Fibroblast of villous mesenchyme (primary cell): ENCODE results near the gene TMEM51. TPM values are rescaled to one million over a fixed set of nuclear protein-coding genes. Genes with fewer than 3 reads are reported as not detected.
A peak's percentile ranks its signal among the peaks of the same experiment; 100 is the strongest.

Experiments used
- DNase-seq: peaks from one replicate; pipeline ENCODE4 v3.0.0-alpha.2; 2010; ENCODE audit warnings: low read depth
- H3K4me3 ChIP-seq: 2 replicates; pipeline ENCODE4 v1.5.1; 2011; ENCODE audit warnings: low read depth, mild to moderate bottlenecking, low read length
- CTCF ChIP-seq: IDR thresholded peaks from 2 replicates; pipeline ENCODE4 v1.5.1; 2012; ENCODE audit warnings: low read depth, mild to moderate bottlenecking, low read length; ENCODE audit not compliant: insufficient read depth
- total RNA-seq: library from RNA; depleted of rRNA; stranded (reverse); fragments of >200 nt; gene quantifications from 2 replicates; pipeline ENCODE4 v1.2.3, GENCODE V29; 2012

Gene TMEM51
- total RNA-seq, 1 donor, result 18.6 TPM

GRCh38 chr1:15187175-15188129 lies 33.9 kb downstream of the TMEM51 start:
- TF ChIP-seq CTCF, result no peak
- H3K4me3 ChIP-seq, result no peak overlapping the region
- DNase-seq, result no peak

DNA sequence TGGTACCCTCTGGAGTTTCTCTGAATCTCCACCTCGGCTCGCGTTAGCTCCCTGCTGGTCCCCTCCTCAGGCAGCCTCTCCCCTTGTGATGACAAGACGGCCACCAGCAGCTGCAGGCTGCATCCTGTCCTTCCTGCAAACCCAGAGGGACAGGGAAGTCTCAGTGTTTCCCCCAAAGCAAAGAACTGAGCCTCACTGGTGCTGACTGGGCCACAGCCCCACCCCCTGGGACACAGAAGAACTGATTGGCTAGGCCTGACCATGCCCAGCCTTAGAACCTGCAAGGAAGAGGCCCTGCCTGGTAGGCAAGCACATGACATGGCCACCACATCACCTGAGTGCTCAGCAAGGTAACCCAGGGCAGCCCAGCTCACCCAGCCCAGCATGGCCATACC lies 34.6 kb downstream of the TMEM51 start:
- no peak overlapping the region for H3K4me3 ChIP-seq
- TF ChIP-seq CTCF, result no peak
- DNase-seq, result no peak

DNA sequence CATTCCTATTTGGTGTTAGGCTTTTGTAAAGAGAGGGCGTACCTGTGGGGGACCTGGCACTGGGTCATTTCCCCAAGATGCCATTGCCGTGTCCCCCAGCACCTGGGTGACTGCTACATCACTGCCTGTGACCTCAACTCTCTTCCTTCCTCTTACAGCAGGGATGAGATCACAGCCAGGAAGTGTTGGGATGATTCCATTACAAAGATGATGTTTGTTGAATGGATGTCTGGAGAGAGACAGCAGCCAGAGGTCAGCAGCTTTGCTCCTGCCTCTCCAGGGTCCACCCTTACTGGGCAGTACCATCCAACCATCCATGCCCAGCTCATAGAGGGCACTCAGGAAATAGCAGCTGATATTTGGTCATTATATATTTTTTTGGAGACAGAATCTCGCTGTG lies 35.1 kb downstream of the TMEM51 start:
- no peak overlapping the region for H3K4me3 ChIP-seq
- TF ChIP-seq CTCF, result no peak
- DNase-seq, result no peak

GRCh38 chr1:15189692-15190370 lies 36.3 kb downstream of the TMEM51 start:
- TF ChIP-seq CTCF, result no peak
- DNase-seq, result peak; percentile 47
- H3K4me3 ChIP-seq, result no peak overlapping the region

- no peak for DNase-seq
- no peak for TF ChIP-seq CTCF
- H3K4me3 ChIP-seq, result no peak overlapping the region
Measured at GRCh38 chr1:15191267-15191666, 37.7 kb downstream of the TMEM51 start.

DNA sequence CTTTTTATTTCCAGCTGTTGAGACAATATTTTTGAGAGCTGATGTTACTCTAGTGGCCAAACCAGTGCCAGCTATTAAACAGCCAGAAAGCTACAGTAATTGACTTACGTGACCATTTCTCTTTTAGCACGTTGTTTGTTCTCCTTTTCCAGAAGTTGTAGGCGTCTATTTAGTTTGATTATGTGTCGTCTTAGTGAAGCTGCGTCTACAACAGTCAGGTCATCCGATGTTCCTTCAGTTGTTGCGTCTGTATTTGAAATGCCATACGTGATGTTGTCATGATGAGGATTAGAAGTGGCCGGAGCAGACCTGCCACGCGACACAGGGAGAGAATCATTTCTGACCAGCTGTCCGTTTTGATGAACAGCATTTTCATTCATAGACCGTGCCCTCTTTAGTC lies 38.2 kb downstream of the TMEM51 start:
- TF ChIP-seq CTCF, result no peak
- no peak overlapping the region for H3K4me3 ChIP-seq
- no peak for DNase-seq
